Kidney (tissue), 14 donors: Measurements from ENCODE around the gene CLIP4. TPM values are rescaled to one million over a fixed set of nuclear protein-coding genes. Genes with fewer than 3 reads are reported as not detected.

Experiments
- DNase-seq, 5 donors: peaks; one replicate each; pipeline ENCODE4 v3.0.0-alpha.2; 2013 to 2020
- FAIRE-seq: peaks from 2 replicates; lab custom pipeline; 2012; peaks lifted over from hg19 to GRCh38; lab: Jason Lieb, UNC
- H3K27ac ChIP-seq, 2 donors: one replicate each; pipeline ENCODE4 v1.7.0; 2013; ENCODE audit warnings: low read depth in 2 of 2, low read length in 2 of 2, inconsistent platforms in 1 of 2
- H3K27me3 ChIP-seq: one replicate; pipeline ENCODE4 v1.7.1; 2013; ENCODE audit warnings: low read length, inconsistent platforms; ENCODE audit not compliant: control insufficient read depth, insufficient read depth
- H3K36me3 ChIP-seq, 3 donors: one replicate each; pipeline versions ENCODE4 v1.7.0 to v1.7.1; 2013; ENCODE audit warnings: low read length in 3 of 3, control low read depth in 1 of 3, inconsistent platforms in 1 of 3; ENCODE audit not compliant: insufficient read depth in 3 of 3, control insufficient read depth in 2 of 3
- H3K4me1 ChIP-seq, 3 donors: one replicate each; pipeline versions ENCODE4 v1.7.0 to v1.7.1; 2013; ENCODE audit warnings: low read length in 3 of 3, inconsistent platforms in 1 of 3, low read depth in 1 of 3; ENCODE audit not compliant: control insufficient read depth in 2 of 3, insufficient read depth in 2 of 3
- H3K4me3 ChIP-seq, 3 donors: one replicate each; pipeline versions ENCODE4 v1.7.0 to v1.8.1; 2013; ENCODE audit warnings: low read length in 3 of 3, control low read depth in 1 of 3, inconsistent platforms in 1 of 3
- H3K9ac ChIP-seq, 3 donors: one replicate each; pipeline versions ENCODE4 v1.7.0 to v1.7.1; 2013; ENCODE audit warnings: low read length in 3 of 3, control low read depth in 1 of 3, inconsistent platforms in 1 of 3
- H3K9me3 ChIP-seq, 3 donors: one replicate each; pipeline versions ENCODE4 v1.7.0 to v1.7.1; 2013; ENCODE audit warnings: low read length in 3 of 3, control low read depth in 1 of 3, inconsistent platforms in 1 of 3; ENCODE audit not compliant: control insufficient read depth in 2 of 3, insufficient read depth in 1 of 3
- CTCF ChIP-seq: IDR thresholded peaks from 3 replicates; pipeline ENCODE4 v1.5.1; 2012; ENCODE audit warnings: mild to moderate bottlenecking, moderate library complexity, borderline replicate concordance; ENCODE audit not compliant: insufficient read depth; ENCODE audit errors: extremely low read depth
- intact Hi-C: fragments of 100-400 bp; cut with DNase I; formaldehyde crosslinking; loops from one replicate; pipeline ENCODE4 v1.11.1; 2022
- polyA plus RNA-seq: library from polyadenylated mRNA; stranded (reverse); fragments of 350-450 nt; fragmentation: Illumina TruSeq; extraction: RNeasy Lipid Tissue Mini Kit (QIAGEN cat#74804); gene quantifications from one replicate; pipeline ENCODE4 v1.2.3, GENCODE V29; 2014; ENCODE audit warnings: low read depth, low replicate concordance; ENCODE audit not compliant: insufficient read depth
- total RNA-seq: library from RNA; stranded (reverse); fragmentation: NEBNext Ultra II Directional; extraction: Animal tissue kit (Norgen Biotek cat#: 25700); gene quantifications from one replicate; pipeline ENCODE4 v1.2.1, GENCODE V29; 2021
- donor health status: control.
- donor health status: control.
- donor health status: control.
- donor health status: control.
- donor health status: control.
- donor health status: DM: yes; HTN: yes; CAD: no.
- donor health status: Normal renal cell carcinoma (clear cell type).

CLIP4 gene
- total and polyA plus RNA-seq, 2 donors from 2014 or later, result 7.8 to 18.1 TPM

DNA sequence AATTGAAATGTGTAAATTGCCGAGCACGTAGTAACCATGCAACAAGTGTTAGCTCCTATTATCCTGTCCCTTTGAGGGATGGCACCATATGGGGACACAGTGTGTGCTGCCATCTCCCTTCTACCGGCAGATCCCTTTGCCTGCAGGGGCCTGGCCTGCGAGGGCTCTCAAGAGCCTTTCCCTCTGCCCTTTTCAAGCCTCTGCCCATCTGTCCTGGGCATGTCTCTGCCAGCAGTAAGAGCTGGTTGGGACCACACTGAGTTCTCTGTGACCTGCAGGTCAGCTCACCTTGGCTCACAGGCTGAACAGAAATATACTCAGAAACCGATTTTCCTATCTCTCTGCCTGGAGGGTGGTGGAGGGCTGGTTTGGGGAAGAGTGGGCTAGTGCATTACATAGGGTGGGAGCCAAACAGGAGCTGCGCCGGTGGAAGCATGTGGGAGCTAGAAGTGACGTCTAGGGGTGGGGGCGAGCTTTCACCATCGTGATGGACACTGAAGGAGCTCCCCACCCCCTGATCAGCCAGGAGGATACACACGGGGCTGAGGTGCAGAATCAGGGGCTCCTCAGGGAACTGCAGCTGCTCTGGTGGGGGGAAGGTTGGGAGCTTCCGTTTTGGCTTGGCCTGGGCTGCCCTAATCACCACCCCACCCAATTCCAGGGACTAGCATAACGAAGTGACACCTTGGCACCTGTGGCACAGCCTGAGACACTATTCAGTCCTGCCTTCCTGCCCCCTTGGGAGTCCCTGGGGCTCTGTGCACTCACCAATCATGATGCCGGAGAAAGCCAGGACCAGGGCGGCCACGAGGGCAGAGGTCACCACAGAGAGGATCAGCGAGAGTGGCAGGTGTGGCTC is 109.7 kb downstream of the CLIP4 start:
- H3K9ac ChIP-seq, result no peak overlapping the region
- no peaks in the 10 kb centered on the region for H3K36me3 ChIP-seq
- H3K9me3 ChIP-seq, result no peaks in the 10 kb centered on the region
- DNase-seq, result no peak
- no peak for TF ChIP-seq CTCF
- no peak overlapping the region for H3K27ac ChIP-seq
- no peak for FAIRE-seq
- H3K4me3 ChIP-seq, result no peak overlapping the region
- intact Hi-C loops, result no loop called here
- H3K27me3 ChIP-seq, result no peaks in the 10 kb centered on the region
- peaks cover 0 to 5% (median 0%) of the 10 kb centered on the region in 3 donors for H3K4me1 ChIP-seq

- DNase-seq (no peak), FAIRE-seq (no peak)
- no peak for TF ChIP-seq CTCF
- no peak overlapping the region for H3K4me3 ChIP-seq
- no peaks in the 10 kb centered on the region for H3K9me3 ChIP-seq
- H3K9ac ChIP-seq, result no peak overlapping the region
- H3K4me1 ChIP-seq, result peaks cover 0 to 5% (median 0%) of the 10 kb centered on the region in 3 donors
- no peak overlapping the region for H3K27ac ChIP-seq
- intact Hi-C loops, result no loop called here
- no peaks in the 10 kb centered on the region for H3K27me3 ChIP-seq
- H3K36me3 ChIP-seq, result no peaks in the 10 kb centered on the region
Observed at GRCh38 chr2:29225814-29226213, 110.6 kb downstream of the CLIP4 start.

GRCh38 chr2:29226375-29226774 is 111.2 kb downstream of the CLIP4 start:
- H3K4me3 ChIP-seq, result no peak overlapping the region
- no peaks in the 10 kb centered on the region for H3K27me3 ChIP-seq
- H3K4me1 ChIP-seq, result peaks cover 0 to 5% (median 0%) of the 10 kb centered on the region in 3 donors
- no peak for TF ChIP-seq CTCF
- no peak for FAIRE-seq
- no peak overlapping the region for H3K9ac ChIP-seq
- intact Hi-C loops, result no loop called here
- H3K36me3 ChIP-seq, result no peaks in the 10 kb centered on the region
- no peak overlapping the region for H3K27ac ChIP-seq
- no peaks in the 10 kb centered on the region for H3K9me3 ChIP-seq
- DNase-seq, result no peak
